SK-N-SH (cell line): ENCODE results near the gene CTNNA3. TPM values are rescaled to one million over a fixed set of nuclear protein-coding genes. Genes with fewer than 3 reads are reported as not detected.

Experiments
- CTCF ChIA-PET: fragments of 300-600, 350-600 bp; formaldehyde crosslinking; extraction: SDS; loops from one replicate; lab custom pipeline; 2021; lab: Yijun Ruan, JAX
- POLR2A ChIA-PET: fragments of 350-600 bp; sonication (Branson Sonifier 250); formaldehyde crosslinking; extraction: SDS; loops from one replicate; lab custom pipeline; 2020; ENCODE audit warnings: antibody characterized with exemption, inconsistent platforms; lab: Yijun Ruan, JAX
- DNase-seq: peaks from one replicate; pipeline ENCODE4 v3.0.0; 2012
- H2AFZ ChIP-seq: fragments of 200-600 bp; sonication (generic); 2 replicates; pipeline ENCODE4 v1.8.1; 2016; ENCODE audit warnings: antibody characterized with exemption, mild to moderate bottlenecking, low read depth
- H3F3A ChIP-seq: fragments of 200-600 bp; sonication (generic); replicated peaks from 2 replicates; pipeline ENCODE3; 2016; ENCODE audit warnings: antibody characterized with exemption, mild to moderate bottlenecking; ENCODE audit not compliant: insufficient read depth
- H3K27ac ChIP-seq, 2 experiments: fragments of 200-500 bp in 1 of 2; fragments of 200-600 bp in 1 of 2; sonication (Bioruptor generic) in 1 of 2; sonication (generic), shearing (Covaris generic) in 1 of 2; 2 replicates each; pipeline versions ENCODE4 v1.5.1 to v1.6.1; 2014 to 2016; ENCODE audit warnings: low read depth in 2 of 2, inconsistent platforms in 1 of 2, low read length in 1 of 2, mild to moderate bottlenecking in 1 of 2, mixed read lengths in 1 of 2
- H3K27me3 ChIP-seq: fragments of 200-600 bp; sonication (generic), shearing (Covaris generic); 2 replicates; pipeline ENCODE4 v1.6.1; 2016; ENCODE audit warnings: mixed run types; ENCODE audit not compliant: insufficient read depth
- H3K36me3 ChIP-seq, 2 experiments: fragments of 200-500 bp in 1 of 2; fragments of 200-600 bp in 1 of 2; sonication (Bioruptor generic) in 1 of 2; sonication (generic) in 1 of 2; replicated peaks in 1 of 2; 2 replicates each; pipeline versions ENCODE3 to v1.5.1; 2014 to 2016; ENCODE audit warnings: low read length in 1 of 2, mild to moderate bottlenecking in 1 of 2; ENCODE audit not compliant: insufficient read depth in 2 of 2, control insufficient read depth in 1 of 2
- H3K4me1 ChIP-seq, 2 experiments: fragments of 200-500 bp in 1 of 2; fragments of 200-600 bp in 1 of 2; sonication (Bioruptor generic) in 1 of 2; sonication (generic), shearing (Covaris generic) in 1 of 2; 2 replicates each; pipeline versions ENCODE4 v1.5.1 to v1.6.1; 2014 to 2016; ENCODE audit warnings: low read depth in 1 of 2, low read length in 1 of 2, mixed run types in 1 of 2; ENCODE audit not compliant: insufficient read depth in 2 of 2, control insufficient read depth in 1 of 2
- H3K4me2 ChIP-seq: fragments of 200-600 bp; sonication (generic), shearing (Covaris generic); 2 replicates; pipeline ENCODE4 v1.6.1; 2017; ENCODE audit warnings: mixed run types
- H3K4me3 ChIP-seq, 2 experiments: fragments of 200-500 bp in 1 of 2; fragments of 200-600 bp in 1 of 2; sonication (Bioruptor generic) in 1 of 2; sonication (generic), shearing (Covaris generic) in 1 of 2; 2 replicates each; pipeline versions ENCODE4 v1.5.1 to v1.8.1; 2014 to 2016; ENCODE audit warnings: low read depth in 2 of 2, inconsistent platforms in 1 of 2, low read length in 1 of 2, mild to moderate bottlenecking in 1 of 2, mixed read lengths in 1 of 2, moderate library complexity in 1 of 2
- H3K79me2 ChIP-seq: fragments of 200-600 bp; sonication (generic); 2 replicates; pipeline ENCODE4 v1.8.1; 2017; ENCODE audit warnings: mild to moderate bottlenecking; ENCODE audit not compliant: insufficient read depth
- H3K9ac ChIP-seq: fragments of 200-600 bp; sonication (generic); 2 replicates; pipeline ENCODE4 v1.6.1; 2017; ENCODE audit warnings: mixed run types
- H3K9me2 ChIP-seq: fragments of 200-600 bp; sonication (generic); 2 replicates; pipeline ENCODE4 v1.6.1; 2017; ENCODE audit warnings: mixed run types
- H3K9me3 ChIP-seq: fragments of 200-600 bp; sonication (generic); 2 replicates; pipeline ENCODE4 v1.6.1; 2017; ENCODE audit warnings: mixed run types, mild to moderate bottlenecking, moderate library complexity
- H4K20me1 ChIP-seq: fragments of 200-600 bp; sonication (generic); 2 replicates; pipeline ENCODE4 v1.6.1; 2017; ENCODE audit warnings: mild to moderate bottlenecking, mixed run types; ENCODE audit not compliant: insufficient read depth
- ELF1 ChIP-seq: IDR thresholded peaks from 2 replicates; pipeline ENCODE4 v1.4.0; 2012
- EP300 ChIP-seq, 2 experiments: IDR thresholded peaks; 2 replicates each; pipeline versions ENCODE4 v1.4.0 to v1.6.1; 2012; ENCODE audit warnings: borderline replicate concordance in 1 of 2, low read depth in 1 of 2, low read length in 1 of 2
- FOSL2 ChIP-seq: IDR thresholded peaks from 2 replicates; pipeline ENCODE4 v1.4.0; 2012; ENCODE audit warnings: low read depth, mild to moderate bottlenecking, moderate library complexity, borderline replicate concordance
- FOXM1 ChIP-seq: IDR thresholded peaks from 2 replicates; pipeline ENCODE4 v1.4.0; 2012; ENCODE audit warnings: low read depth, mild to moderate bottlenecking
- GABPA ChIP-seq: IDR thresholded peaks from 2 replicates; pipeline ENCODE4 v1.4.0; 2012; ENCODE audit warnings: low read depth, mild to moderate bottlenecking
- GATA2 ChIP-seq: sonication (generic); formaldehyde crosslinking; IDR thresholded peaks from 2 replicates; pipeline ENCODE4 v1.5.0; 2020; ENCODE audit warnings: mild to moderate bottlenecking, missing genetic modification reagents
- MAX ChIP-seq: IDR thresholded peaks from 2 replicates; pipeline ENCODE4 v1.4.0; 2012; ENCODE audit warnings: low read depth
- MEF2A ChIP-seq: IDR thresholded peaks from 2 replicates; pipeline ENCODE4 v1.4.0; 2012; ENCODE audit warnings: low read depth, borderline replicate concordance
- NFIC ChIP-seq: IDR thresholded peaks from 2 replicates; pipeline ENCODE4 v1.4.0; 2012; ENCODE audit warnings: borderline replicate concordance
- NRF1 ChIP-seq: IDR thresholded peaks from 2 replicates; pipeline ENCODE4 v1.6.1; 2012; ENCODE audit warnings: low read depth, mild to moderate bottlenecking, low read length
- PBX3 ChIP-seq: IDR thresholded peaks from 2 replicates; pipeline ENCODE4; 2012
- RAD21 ChIP-seq: IDR thresholded peaks from 2 replicates; pipeline ENCODE4 v1.6.1; 2012; ENCODE audit warnings: mild to moderate bottlenecking, low read length
- RCOR1 ChIP-seq: fragments of 150-350 bp; IDR thresholded peaks from 2 replicates; pipeline ENCODE4 v1.6.1; 2017; ENCODE audit warnings: antibody characterized with exemption, low read length
- RXRA ChIP-seq: IDR thresholded peaks from 2 replicates; pipeline ENCODE4 v1.4.0; 2012; ENCODE audit warnings: low read depth, mild to moderate bottlenecking, borderline replicate concordance
- TAF1 ChIP-seq: IDR thresholded peaks from 2 replicates; pipeline ENCODE4 v1.6.1; 2012; ENCODE audit warnings: low read depth, mild to moderate bottlenecking, low read length, moderate library complexity, borderline replicate concordance
- TEAD4 ChIP-seq: IDR thresholded peaks from 2 replicates; pipeline ENCODE4 v1.4.0; 2012; ENCODE audit warnings: mild to moderate bottlenecking, borderline replicate concordance; ENCODE audit not compliant: insufficient read depth
- YY1 ChIP-seq: IDR thresholded peaks from 2 replicates; pipeline ENCODE4 v1.4.0; 2012; ENCODE audit warnings: low read depth, mild to moderate bottlenecking
- ZBTB33 ChIP-seq: IDR thresholded peaks from 2 replicates; pipeline ENCODE4 v1.4.0; 2012; ENCODE audit warnings: low read depth, borderline replicate concordance
- WGBS: methylation state at CpG from one replicate; pipeline ENCODE4 v1.1.6; 2017; ENCODE audit warnings: low lambda C conversion rate; 5-methylcytosine and 5-hydroxymethylcytosine counted together
- polyA plus RNA-seq, 3 experiments: library from polyadenylated mRNA; depleted of rRNA; stranded (reverse); fragments of >200 nt; gene quantifications; 2 replicates each; pipeline ENCODE4 v1.2.3, GENCODE V29; 2012

The CTNNA3 gene
- polyA plus RNA-seq, 1 of the 3 experiments (the other 2 are of a cell fraction) = not detected

GRCh38 chr10:67221939-67222494 is 474.0 kb downstream of the CTNNA3 start:
- no peaks in the 10 kb centered on the region for H3K79me2 ChIP-seq
- no peak for DNase-seq
- CTCF ChIA-PET = interaction anchor here (0.8 kb wide), 1 partner anchor 11 kb away, joined by 3 read pairs; no protein-coding TSS in a partner anchor
- no peaks in the 10 kb centered on the region for H3K4me1 ChIP-seq
- WGBS = 2% methylated on average over 4 of the region's 4 CpGs
- no peaks in the 10 kb centered on the region for H3K9me2 ChIP-seq
- H3K36me3 ChIP-seq = no peaks in the 10 kb centered on the region
- H3K9me3 ChIP-seq = no peaks in the 10 kb centered on the region
- H3F3A ChIP-seq = no peaks in the 10 kb centered on the region
- no peak overlapping the region for H3K4me3 ChIP-seq
- H3K9ac ChIP-seq = no peak overlapping the region
- H3K4me2 ChIP-seq = no peak overlapping the region
- TF ChIP-seq MEF2A (no peak), NFIC (no peak), NRF1 (no peak), GATA2 (CRISPR knock-in tag) (no peak), EP300 (IDR thresholded peaks at IDR 0.05; ENCODE audit: borderline replicate concordance in 1 of 2, low read depth in 1 of 2, low read length in 1 of 2) (no peak), RAD21 (no peak), RXRA (no peak), GABPA (no peak), TAF1 (no peak), ELF1 (no peak), PBX3 (no peak), FOSL2 (no peak), TEAD4 (no peak), ZBTB33 (no peak), YY1 (no peak), FOXM1 (no peak), MAX (no peak), RCOR1 (no peak)
- no peaks in the 10 kb centered on the region; the same call in 1 of the 2 replicates for H3K27me3 ChIP-seq
- H2AFZ ChIP-seq = no peak overlapping the region
- H3K27ac ChIP-seq = no peak overlapping the region
- H4K20me1 ChIP-seq = no peaks in the 10 kb centered on the region
- POLR2A ChIA-PET = no interaction called here
